IMR-90 (cell line): Measurements from ENCODE around the gene DESI2. TPM values are rescaled to one million over a fixed set of nuclear protein-coding genes. Genes with fewer than 3 reads are reported as not detected.

ENCODE experiments used
- ATAC-seq: fragments of 200-7000 bp; cut with Tn5 transposase; 2 replicates; pipeline ENCODE4 v1.9.1; 2020; ENCODE audit warnings: low read depth, mild to moderate bottlenecking, moderate library complexity
- BruUV-seq: library from RNA; stranded (reverse); fragments of 400-500 nt; replicated peaks from 2 replicates; lab custom pipeline; 2021; lab: Mats Ljungman, UMichigan
- CTCF ChIA-PET: fragments of 300-600 bp; formaldehyde crosslinking; extraction: SDS; loops from one replicate; lab custom pipeline; 2021; ENCODE audit warnings: antibody characterized with exemption; lab: Yijun Ruan, JAX
- POLR2A ChIA-PET: fragments of 300-600 bp; sonication (Branson Sonifier 250); formaldehyde crosslinking; loops from one replicate; lab custom pipeline; 2022; ENCODE audit warnings: antibody characterized with exemption; ENCODE audit not compliant: unreplicated experiment; lab: Charles Lee
- DNase-seq: peaks from one replicate; pipeline ENCODE4 v3.0.0; 2013
- H2AFZ ChIP-seq: replicated peaks from 2 replicates; pipeline ENCODE3; 2013; ENCODE audit warnings: low read length, mild to moderate bottlenecking; ENCODE audit not compliant: poor library complexity
- H2AK5ac ChIP-seq: 2 replicates; pipeline ENCODE4 v1.6.1; 2013; ENCODE audit warnings: low read depth, low read length, inconsistent platforms
- H2AK9ac ChIP-seq: replicated peaks from 2 replicates; pipeline ENCODE3; 2013; ENCODE audit warnings: mild to moderate bottlenecking, low read depth, low read length, moderate library complexity; ENCODE audit not compliant: poor library complexity
- H2BK120ac ChIP-seq: 2 replicates; pipeline ENCODE4 v1.6.1; 2013; ENCODE audit warnings: low read depth, low read length, inconsistent platforms
- H2BK15ac ChIP-seq: 3 replicates; pipeline ENCODE4 v1.6.1; 2013; ENCODE audit warnings: low read depth, low read length, inconsistent platforms
- H2BK20ac ChIP-seq: 2 replicates; pipeline ENCODE4 v1.6.1; 2013; ENCODE audit warnings: low read depth, mild to moderate bottlenecking, inconsistent platforms, low read length, moderate library complexity
- H2BK5ac ChIP-seq: 2 replicates; pipeline ENCODE4 v1.6.1; 2013; ENCODE audit warnings: mild to moderate bottlenecking, low read depth, low read length, inconsistent platforms; ENCODE audit not compliant: poor library complexity, severe bottlenecking
- H3K14ac ChIP-seq: replicated peaks from 2 replicates; pipeline ENCODE4 v1.6.1; 2013; ENCODE audit warnings: low read depth, low read length, inconsistent platforms
- H3K18ac ChIP-seq: 2 replicates; pipeline ENCODE4 v1.6.1; 2013; ENCODE audit warnings: low read depth, low read length, control low read depth
- H3K23ac ChIP-seq: 2 replicates; pipeline ENCODE4 v1.6.1; 2013; ENCODE audit warnings: low read depth, low read length, inconsistent platforms
- H3K27ac ChIP-seq: 2 replicates; pipeline ENCODE4 v1.5.1; 2013; ENCODE audit warnings: mild to moderate bottlenecking, control low read depth, low read length; ENCODE audit not compliant: insufficient read depth
- H3K27me3 ChIP-seq: 2 replicates; pipeline ENCODE4 v1.6.1; 2013; ENCODE audit warnings: low read length; ENCODE audit not compliant: control insufficient read depth, insufficient read depth
- H3K36me3 ChIP-seq: 2 replicates; pipeline ENCODE4 v1.6.1; 2013; ENCODE audit warnings: low read length, mixed read lengths; ENCODE audit not compliant: control insufficient read depth, insufficient read depth
- H3K4ac ChIP-seq: 2 replicates; pipeline ENCODE4 v1.6.1; 2013; ENCODE audit warnings: low read depth, low read length, inconsistent platforms
- H3K4me1 ChIP-seq: 2 replicates; pipeline ENCODE4 v1.6.1; 2013; ENCODE audit warnings: low read length, mixed read lengths; ENCODE audit not compliant: control insufficient read depth, insufficient read depth
- H3K4me2 ChIP-seq: 2 replicates; pipeline ENCODE4 v1.6.1; 2013; ENCODE audit warnings: low read depth, mild to moderate bottlenecking, control low read depth, low read length, moderate library complexity
- H3K4me3 ChIP-seq: 2 replicates; pipeline ENCODE4 v1.5.1; 2013; ENCODE audit warnings: low read depth, mild to moderate bottlenecking, control low read depth, low read length, moderate library complexity; ENCODE audit not compliant: insufficient read depth
- H3K56ac ChIP-seq: 2 replicates; pipeline ENCODE4 v1.6.1; 2013; ENCODE audit warnings: low read length, inconsistent platforms; ENCODE audit not compliant: insufficient read depth; ENCODE audit errors: extremely low read depth
- H3K79me1 ChIP-seq, 2 experiments: 2 replicates each; pipeline ENCODE4 v1.6.1; 2013; ENCODE audit warnings: low read length in 2 of 2, inconsistent platforms in 1 of 2, low read depth in 1 of 2
- H3K9ac ChIP-seq: 2 replicates; pipeline ENCODE4 v1.6.1; 2013; ENCODE audit warnings: low read depth, low read length, control low read depth
- H3K9me1 ChIP-seq: 2 replicates; pipeline ENCODE4 v1.6.1; 2013; ENCODE audit warnings: low read length, inconsistent platforms; ENCODE audit not compliant: insufficient read depth
- H3K9me3 ChIP-seq: 2 replicates; pipeline ENCODE4 v1.6.1; 2013; ENCODE audit warnings: low read length; ENCODE audit not compliant: control insufficient read depth, insufficient read depth
- H4K20me1 ChIP-seq: 2 replicates; pipeline ENCODE4 v1.6.1; 2013; ENCODE audit warnings: low read length, inconsistent platforms; ENCODE audit not compliant: insufficient read depth
- H4K5ac ChIP-seq: 2 replicates; pipeline ENCODE4 v1.6.1; 2013; ENCODE audit warnings: mild to moderate bottlenecking, low read depth, low read length, control low read depth
- H4K8ac ChIP-seq, 2 experiments: 2 replicates each; pipeline ENCODE4 v1.6.1; 2013; ENCODE audit warnings: low read depth in 2 of 2, low read length in 2 of 2, control low read depth in 1 of 2, inconsistent platforms in 1 of 2
- H4K91ac ChIP-seq: 2 replicates; pipeline ENCODE4 v1.6.1; 2013; ENCODE audit warnings: low read depth, low read length, inconsistent platforms; ENCODE audit not compliant: insufficient read depth
- CEBPB ChIP-seq: IDR thresholded peaks from 2 replicates; pipeline ENCODE4 v1.6.1; 2012; ENCODE audit warnings: low read depth, low read length, improper control_type of control experiment
- CHD1 ChIP-seq: IDR thresholded peaks from 2 replicates; pipeline ENCODE4 v1.6.1; 2012; ENCODE audit warnings: low read depth, low read length, improper control_type of control experiment
- FOS ChIP-seq: fragments of 150-350 bp; IDR thresholded peaks from 2 replicates; pipeline ENCODE4 v1.6.1; 2016; ENCODE audit warnings: low read depth, low read length
- MAFK ChIP-seq: IDR thresholded peaks from 2 replicates; pipeline ENCODE4 v1.6.1; 2012; ENCODE audit warnings: low read depth, low read length, improper control_type of control experiment
- MAZ ChIP-seq: IDR thresholded peaks from 2 replicates; pipeline ENCODE4 v1.6.1; 2012; ENCODE audit warnings: low read depth, mild to moderate bottlenecking, low read length, improper control_type of control experiment, moderate library complexity, borderline replicate concordance
- POLR2A ChIP-seq: IDR thresholded peaks from 2 replicates; pipeline ENCODE4 v1.6.1; 2012; ENCODE audit warnings: mild to moderate bottlenecking, low read depth, low read length
- RAD21 ChIP-seq: IDR thresholded peaks from 2 replicates; pipeline ENCODE4 v1.6.1; 2012; ENCODE audit warnings: low read length, improper control_type of control experiment
- SMC3 ChIP-seq: fragments of 150-350 bp; IDR thresholded peaks from 2 replicates; pipeline ENCODE4 v1.6.1; 2016; ENCODE audit warnings: low read depth, mild to moderate bottlenecking, antibody characterized with exemption, low read length, moderate library complexity
- WGBS, 2 experiments: methylation state at CpG; one replicate each; pipeline versions ENCODE4 v1.1.5 to v1.1.7; 2013; ENCODE audit warnings: missing lambda C conversion rate in 2 of 2; ENCODE audit not compliant: insufficient read length in 1 of 2; ENCODE audit errors: extremely low coverage in 2 of 2; 5-methylcytosine and 5-hydroxymethylcytosine counted together
- dilution Hi-C: fragments of 300-500 bp; cut with HindIII; formaldehyde crosslinking; loops from one replicate; pipeline ENCODE4 v1.14.3; 2018; ENCODE audit warnings: low sequenced_read_pairs; ENCODE audit not compliant: unreplicated experiment
- in situ Hi-C: fragments of 300-500 bp; cut with MboI; formaldehyde crosslinking; loops from 3 replicates; pipeline ENCODE4 v1.14.3; 2019; ENCODE audit warnings: low sequenced_read_pairs, inconsistent platforms, mixed read lengths
- intact Hi-C: fragments of 100-400 bp; cut with micrococcal nuclease; formaldehyde crosslinking; loops from 2 replicates; pipeline ENCODE4 v1.10.0; 2022
- polyA plus RNA-seq, 3 experiments: library from polyadenylated mRNA; depleted of rRNA; stranded (reverse); fragments of >200 nt; gene quantifications; 2 replicates each; pipeline ENCODE4 v1.2.3, GENCODE V29; 2012; ENCODE audit warnings: low replicate concordance in 1 of 3
- total RNA-seq: library from RNA; depleted of rRNA; stranded (reverse); fragments of >200 nt; gene quantifications from 2 replicates; pipeline ENCODE4 v1.2.3, GENCODE V29; 2012
- TF ChIP-seq, protein P1 (sequence below): conservative IDR thresholded peaks from 2 replicates; pipeline ENCODE4 v1.5.1; 2012; ENCODE audit warnings: mild to moderate bottlenecking, low read depth, low read length, improper control_type of control experiment
- TF ChIP-seq, protein P2 (sequence below): fragments of 150-350 bp; IDR thresholded peaks from 2 replicates; pipeline ENCODE4 v1.6.1; 2016; ENCODE audit warnings: low read depth, mild to moderate bottlenecking, low read length, moderate library complexity, borderline replicate concordance

DESI2 gene
- total and polyA plus RNA-seq, 2 of the 4 experiments (the other 2 are of a cell fraction) = 19.0 to 43.6 TPM

DNA sequence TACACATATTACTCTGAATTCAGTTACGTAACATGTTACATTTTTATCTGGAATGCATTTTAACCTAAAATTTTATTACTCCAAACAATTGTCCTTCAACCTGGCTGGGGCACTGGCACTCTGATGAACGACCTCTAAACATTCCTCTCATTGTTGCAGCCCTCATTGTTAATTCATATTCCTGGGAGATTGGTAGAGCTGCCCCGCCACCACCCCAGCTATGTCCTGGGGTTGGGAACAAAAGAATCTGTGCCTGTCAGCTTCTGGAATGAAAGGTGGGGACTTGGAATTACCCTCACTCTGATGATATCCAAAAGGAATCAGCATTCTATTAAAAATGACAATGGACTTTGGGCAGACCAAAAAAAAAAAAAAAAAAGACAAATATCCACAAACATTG, 38.0 kb upstream of the DESI2 start:
- H3K27me3 ChIP-seq = no peaks in the 10 kb centered on the region; the same call in 1 of the 2 replicates
- H3K79me1 ChIP-seq = no peaks in the 10 kb centered on the region
- no peak overlapping the region for H4K5ac ChIP-seq
- H3K9me3 ChIP-seq = no peaks in the 10 kb centered on the region; the same call in 1 of the 2 replicates
- no peaks in the 10 kb centered on the region for H3K9me1 ChIP-seq
- H3K4me3 ChIP-seq = no peak overlapping the region
- no peak overlapping the region for H4K8ac ChIP-seq
- no peaks in the 10 kb centered on the region for H3K4me1 ChIP-seq
- H3K4ac ChIP-seq = no peak overlapping the region
- no peak overlapping the region for H2BK20ac ChIP-seq
- H3K36me3 ChIP-seq = no peaks in the 10 kb centered on the region
- dilution Hi-C loops = no loop called here
- BruUV-seq = no TSS peak
- DNase-seq = no peak
- H2BK5ac ChIP-seq = no peak overlapping the region
- H3K14ac ChIP-seq = no peak overlapping the region
- H2BK15ac ChIP-seq = no peak overlapping the region
- TF ChIP-seq, protein P1, sequence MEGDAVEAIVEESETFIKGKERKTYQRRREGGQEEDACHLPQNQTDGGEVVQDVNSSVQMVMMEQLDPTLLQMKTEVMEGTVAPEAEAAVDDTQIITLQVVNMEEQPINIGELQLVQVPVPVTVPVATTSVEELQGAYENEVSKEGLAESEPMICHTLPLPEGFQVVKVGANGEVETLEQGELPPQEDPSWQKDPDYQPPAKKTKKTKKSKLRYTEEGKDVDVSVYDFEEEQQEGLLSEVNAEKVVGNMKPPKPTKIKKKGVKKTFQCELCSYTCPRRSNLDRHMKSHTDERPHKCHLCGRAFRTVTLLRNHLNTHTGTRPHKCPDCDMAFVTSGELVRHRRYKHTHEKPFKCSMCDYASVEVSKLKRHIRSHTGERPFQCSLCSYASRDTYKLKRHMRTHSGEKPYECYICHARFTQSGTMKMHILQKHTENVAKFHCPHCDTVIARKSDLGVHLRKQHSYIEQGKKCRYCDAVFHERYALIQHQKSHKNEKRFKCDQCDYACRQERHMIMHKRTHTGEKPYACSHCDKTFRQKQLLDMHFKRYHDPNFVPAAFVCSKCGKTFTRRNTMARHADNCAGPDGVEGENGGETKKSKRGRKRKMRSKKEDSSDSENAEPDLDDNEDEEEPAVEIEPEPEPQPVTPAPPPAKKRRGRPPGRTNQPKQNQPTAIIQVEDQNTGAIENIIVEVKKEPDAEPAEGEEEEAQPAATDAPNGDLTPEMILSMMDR = no peak
- TF ChIP-seq CHD1 (no peak), FOS (no peak), POLR2A (no peak), SMC3 (no peak), RAD21 (no peak), CEBPB (no peak), MAZ (no peak), MAFK (no peak)
- TF ChIP-seq, protein P2, sequence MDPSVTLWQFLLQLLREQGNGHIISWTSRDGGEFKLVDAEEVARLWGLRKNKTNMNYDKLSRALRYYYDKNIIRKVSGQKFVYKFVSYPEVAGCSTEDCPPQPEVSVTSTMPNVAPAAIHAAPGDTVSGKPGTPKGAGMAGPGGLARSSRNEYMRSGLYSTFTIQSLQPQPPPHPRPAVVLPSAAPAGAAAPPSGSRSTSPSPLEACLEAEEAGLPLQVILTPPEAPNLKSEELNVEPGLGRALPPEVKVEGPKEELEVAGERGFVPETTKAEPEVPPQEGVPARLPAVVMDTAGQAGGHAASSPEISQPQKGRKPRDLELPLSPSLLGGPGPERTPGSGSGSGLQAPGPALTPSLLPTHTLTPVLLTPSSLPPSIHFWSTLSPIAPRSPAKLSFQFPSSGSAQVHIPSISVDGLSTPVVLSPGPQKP = no peak
- H2AFZ ChIP-seq = no peak overlapping the region
- ATAC-seq = no peak
- H3K9ac ChIP-seq = no peak overlapping the region
- no peak overlapping the region for H3K18ac ChIP-seq
- H3K4me2 ChIP-seq = no peak overlapping the region
- no peak overlapping the region for H2AK9ac ChIP-seq
- no peak overlapping the region for H2BK120ac ChIP-seq
- ChIA-PET CTCF (no interaction called here), POLR2A (no interaction called here)
- H4K91ac ChIP-seq = no peak overlapping the region
- in situ Hi-C loops = no loop called here
- H4K20me1 ChIP-seq = no peaks in the 10 kb centered on the region
- intact Hi-C loops = no loop called here
- no peak overlapping the region for H3K27ac ChIP-seq
- no peak overlapping the region for H3K56ac ChIP-seq
- no CpG with 5 or more reads among the region's 3 CpGs for WGBS, 2 experiments
- H2AK5ac ChIP-seq = no peak overlapping the region
- no peak overlapping the region for H3K23ac ChIP-seq
